HEK293 (cell line): Measurements from ENCODE around the gene FAM181A.

Experiments used
- EGR2 ChIP-seq: fragments of 450-650 bp; formaldehyde crosslinking; IDR thresholded peaks from 2 replicates; pipeline ENCODE4 v1.5.1; 2016; ENCODE audit warnings: low read depth, missing biosample characterization, missing genetic modification characterization
- INSM2 ChIP-seq: fragments of 450-650 bp; formaldehyde crosslinking; IDR thresholded peaks from 2 replicates; pipeline ENCODE4 v1.5.1; 2016; ENCODE audit warnings: missing biosample characterization, missing genetic modification characterization
- PRDM2 ChIP-seq: fragments of 450-650 bp; formaldehyde crosslinking; IDR thresholded peaks from 2 replicates; pipeline ENCODE4 v1.5.1; 2016; ENCODE audit warnings: missing biosample characterization, missing genetic modification characterization, borderline replicate concordance
- WT1 ChIP-seq: fragments of 450-650 bp; formaldehyde crosslinking; IDR thresholded peaks from 2 replicates; pipeline ENCODE4 v1.5.1; 2016; ENCODE audit warnings: missing biosample characterization, missing genetic modification characterization
- ZBTB10 ChIP-seq: fragments of 450-650 bp; formaldehyde crosslinking; IDR thresholded peaks from 2 replicates; pipeline ENCODE4 v1.5.1; 2016; ENCODE audit warnings: missing biosample characterization, missing genetic modification characterization
- ZBTB48 ChIP-seq: fragments of 450-650 bp; formaldehyde crosslinking; IDR thresholded peaks from 2 replicates; pipeline ENCODE4 v1.5.1; 2016; ENCODE audit warnings: missing biosample characterization, missing genetic modification characterization
- ZFP69B ChIP-seq: fragments of 450-650 bp; formaldehyde crosslinking; IDR thresholded peaks from 2 replicates; pipeline ENCODE4 v1.5.1; 2016; ENCODE audit warnings: missing biosample characterization, missing genetic modification characterization
- ZIC2 ChIP-seq: fragments of 450-650 bp; formaldehyde crosslinking; IDR thresholded peaks from 2 replicates; pipeline ENCODE4 v1.5.1; 2016; ENCODE audit warnings: missing biosample characterization, missing genetic modification characterization
- ZNF350 ChIP-seq: fragments of 450-650 bp; formaldehyde crosslinking; IDR thresholded peaks from 2 replicates; pipeline ENCODE4 v1.5.0; 2017; ENCODE audit warnings: missing biosample characterization, mild to moderate bottlenecking, missing genetic modification characterization
- ZNF423 ChIP-seq: fragments of 450-650 bp; formaldehyde crosslinking; IDR thresholded peaks from 2 replicates; pipeline ENCODE4 v1.5.1; 2016; ENCODE audit warnings: missing biosample characterization, missing genetic modification characterization
- ZNF48 ChIP-seq: fragments of 450-650 bp; formaldehyde crosslinking; IDR thresholded peaks from 2 replicates; pipeline ENCODE4 v1.5.1; 2016; ENCODE audit warnings: missing biosample characterization, missing genetic modification characterization
- ZNF518A ChIP-seq: fragments of 450-650 bp; formaldehyde crosslinking; conservative IDR thresholded peaks from 2 replicates; pipeline ENCODE4 v1.5.1; 2016; ENCODE audit warnings: low read depth, missing biosample characterization, missing genetic modification characterization
- ZNF664 ChIP-seq: fragments of 450-650 bp; formaldehyde crosslinking; IDR thresholded peaks from 2 replicates; pipeline ENCODE4 v1.5.1; 2016; ENCODE audit warnings: missing biosample characterization, missing genetic modification characterization
- ZNF670 ChIP-seq: fragments of 450-650 bp; formaldehyde crosslinking; IDR thresholded peaks from 2 replicates; pipeline ENCODE4 v1.5.1; 2016; ENCODE audit warnings: missing biosample characterization, missing genetic modification characterization, low read depth
- ZNF792 ChIP-seq: fragments of 450-650 bp; formaldehyde crosslinking; IDR thresholded peaks from 2 replicates; pipeline ENCODE4 v1.5.1; 2016; ENCODE audit warnings: missing biosample characterization, missing genetic modification characterization
- ZNF830 ChIP-seq: fragments of 450-650 bp; IDR thresholded peaks from 2 replicates; pipeline ENCODE4 v1.5.0; 2018; ENCODE audit warnings: missing biosample characterization, missing genetic modification characterization, low read depth, mild to moderate bottlenecking, moderate library complexity
- TF ChIP-seq, protein P1 (sequence below): fragments of 450-650 bp; formaldehyde crosslinking; IDR thresholded peaks from 2 replicates; pipeline ENCODE4 v1.5.1; 2017; ENCODE audit warnings: missing biosample characterization, missing genetic modification characterization
- TF ChIP-seq, protein P2 (sequence below): fragments of 450-650 bp; formaldehyde crosslinking; IDR thresholded peaks from 2 replicates; pipeline ENCODE4 v1.5.1; 2016; ENCODE audit warnings: missing biosample characterization, missing genetic modification characterization

Gene FAM181A

DNA sequence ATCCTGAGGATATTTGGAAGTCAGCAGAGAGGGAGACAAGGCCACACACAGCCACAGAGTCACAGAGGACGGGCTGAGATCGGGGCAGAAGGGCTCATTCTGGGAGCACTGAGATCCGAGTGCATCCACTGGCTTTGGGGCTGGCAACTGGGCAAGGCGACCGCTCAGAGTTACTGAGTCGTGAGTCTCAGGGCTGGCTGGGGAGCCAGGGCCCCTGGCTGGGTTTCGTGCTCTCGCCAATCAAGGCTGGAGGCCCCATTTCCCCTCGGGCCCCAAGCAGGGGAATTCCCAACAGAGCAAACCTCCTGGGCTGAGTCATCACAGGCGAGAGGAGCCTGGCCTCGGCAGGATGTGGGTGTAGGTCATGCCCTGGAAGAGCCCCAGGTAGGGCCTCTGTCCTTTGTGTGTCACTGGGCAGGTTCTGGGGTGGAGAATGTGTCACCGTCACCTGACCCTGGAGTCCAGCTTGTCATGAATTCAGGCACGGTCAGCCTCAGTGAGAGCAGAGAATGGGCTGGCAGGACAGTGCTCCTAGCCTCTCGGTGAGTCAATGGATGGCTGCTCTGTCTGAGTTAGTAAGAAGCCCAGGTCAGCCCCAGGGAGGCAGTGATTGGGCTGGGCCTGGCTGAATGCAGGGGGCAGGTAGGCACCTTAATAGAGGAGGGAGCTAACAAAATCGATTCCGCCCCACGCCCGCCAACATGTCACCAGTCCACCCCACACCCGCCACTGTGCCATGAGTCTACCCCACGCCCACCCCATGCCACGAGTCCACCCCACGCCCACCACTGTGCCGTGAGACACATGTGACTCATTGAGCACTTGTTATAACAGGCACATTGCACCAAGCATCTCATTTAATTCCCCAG is 32.3 kb downstream of the FAM181A start (continued):
- TF ChIP-seq PRDM2 (tag by site-specific recombination), result no peak
- peak; percentile 83 for TF ChIP-seq ZIC2
- no peak for TF ChIP-seq ZFP69B (tag by site-specific recombination)
- TF ChIP-seq EGR2 (tag by site-specific recombination), result peak; percentile 93
- TF ChIP-seq ZBTB48 (tag by site-specific recombination), result peak; percentile 60; the same call in 1 of the 2 replicates
- peak; percentile 69 for TF ChIP-seq ZBTB10 (tag by site-specific recombination)
- peak; percentile 95 for TF ChIP-seq ZNF664 (tag by site-specific recombination)
- TF ChIP-seq ZNF830 (tag by site-specific recombination), result no peak
- TF ChIP-seq, protein P1, sequence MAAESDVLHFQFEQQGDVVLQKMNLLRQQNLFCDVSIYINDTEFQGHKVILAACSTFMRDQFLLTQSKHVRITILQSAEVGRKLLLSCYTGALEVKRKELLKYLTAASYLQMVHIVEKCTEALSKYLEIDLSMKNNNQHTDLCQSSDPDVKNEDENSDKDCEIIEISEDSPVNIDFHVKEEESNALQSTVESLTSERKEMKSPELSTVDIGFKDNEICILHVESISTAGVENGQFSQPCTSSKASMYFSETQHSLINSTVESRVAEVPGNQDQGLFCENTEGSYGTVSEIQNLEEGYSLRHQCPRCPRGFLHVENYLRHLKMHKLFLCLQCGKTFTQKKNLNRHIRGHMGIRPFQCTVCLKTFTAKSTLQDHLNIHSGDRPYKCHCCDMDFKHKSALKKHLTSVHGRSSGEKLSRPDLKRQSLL (tag by site-specific recombination), result no peak
- no peak for TF ChIP-seq INSM2 (tag by site-specific recombination)
- TF ChIP-seq WT1 (tag by site-specific recombination), result no peak
- TF ChIP-seq, protein P2, sequence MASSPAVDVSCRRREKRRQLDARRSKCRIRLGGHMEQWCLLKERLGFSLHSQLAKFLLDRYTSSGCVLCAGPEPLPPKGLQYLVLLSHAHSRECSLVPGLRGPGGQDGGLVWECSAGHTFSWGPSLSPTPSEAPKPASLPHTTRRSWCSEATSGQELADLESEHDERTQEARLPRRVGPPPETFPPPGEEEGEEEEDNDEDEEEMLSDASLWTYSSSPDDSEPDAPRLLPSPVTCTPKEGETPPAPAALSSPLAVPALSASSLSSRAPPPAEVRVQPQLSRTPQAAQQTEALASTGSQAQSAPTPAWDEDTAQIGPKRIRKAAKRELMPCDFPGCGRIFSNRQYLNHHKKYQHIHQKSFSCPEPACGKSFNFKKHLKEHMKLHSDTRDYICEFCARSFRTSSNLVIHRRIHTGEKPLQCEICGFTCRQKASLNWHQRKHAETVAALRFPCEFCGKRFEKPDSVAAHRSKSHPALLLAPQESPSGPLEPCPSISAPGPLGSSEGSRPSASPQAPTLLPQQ (tag by site-specific recombination), result 0 out of 2 replicates have a peak, but pooled peaks have one; percentile 26
- no peak for TF ChIP-seq ZNF670 (tag by site-specific recombination)
- no peak for TF ChIP-seq ZNF350 (tag by site-specific recombination)
- no peak for TF ChIP-seq ZNF792
- TF ChIP-seq ZNF518A, result no peak
- TF ChIP-seq ZNF48 (tag by site-specific recombination), result no peak
- 0 out of 2 replicates have a peak, but pooled peaks have one; percentile 32 for TF ChIP-seq ZNF423
